Lung (tissue), 12 donors: ENCODE measurements around the gene FMR1. TPM values are rescaled to one million over a fixed set of nuclear protein-coding genes. Genes with fewer than 3 reads are reported as not detected.

ENCODE experiments used
- ATAC-seq: fragments of 200-7000 bp; cut with Tn5 transposase; one replicate; pipeline ENCODE4 v1.9.1; 2020; ENCODE audit warnings: moderate number of reproducible peaks; ENCODE audit not compliant: insufficient read depth, low FRiP score
- DNase-seq, 3 donors: peaks; one replicate each; pipeline ENCODE4 v3.0.0-alpha.2; 2013 to 2017
- H3K27ac ChIP-seq, 2 donors: one replicate each; pipeline ENCODE4 v1.5.1; 2013; ENCODE audit warnings: mild to moderate bottlenecking in 2 of 2, moderate library complexity in 2 of 2, control low read depth in 1 of 2, inconsistent platforms in 1 of 2, low read depth in 1 of 2, low read length in 1 of 2
- H3K27me3 ChIP-seq, 3 donors: one replicate each; pipeline ENCODE4 v1.5.1; 2013; ENCODE audit warnings: low read length in 2 of 3; ENCODE audit not compliant: control insufficient read depth in 3 of 3, insufficient read depth in 3 of 3
- H3K36me3 ChIP-seq, 4 donors: one replicate each; pipeline ENCODE4 v1.5.1; 2013; ENCODE audit warnings: low read length in 4 of 4, mild to moderate bottlenecking in 1 of 4, moderate library complexity in 1 of 4; ENCODE audit not compliant: control insufficient read depth in 4 of 4, insufficient read depth in 4 of 4
- H3K4me1 ChIP-seq, 5 donors: one replicate each; pipeline ENCODE4 v1.5.1; 2013; ENCODE audit warnings: low read length in 5 of 5, mild to moderate bottlenecking in 2 of 5, moderate library complexity in 1 of 5; ENCODE audit not compliant: control insufficient read depth in 5 of 5, insufficient read depth in 5 of 5
- H3K4me3 ChIP-seq: one replicate; pipeline ENCODE4 v1.5.1; 2013; ENCODE audit warnings: mild to moderate bottlenecking, control low read depth, moderate library complexity
- H3K9ac ChIP-seq, 2 donors: one replicate each; pipeline ENCODE4 v1.5.1; 2013; ENCODE audit warnings: low read length in 2 of 2, control low read depth in 1 of 2; ENCODE audit not compliant: insufficient read depth in 1 of 2
- H3K9me3 ChIP-seq, 4 donors: one replicate each; pipeline ENCODE4 v1.5.1; 2013; ENCODE audit warnings: low read length in 3 of 4, mild to moderate bottlenecking in 1 of 4, moderate library complexity in 1 of 4; ENCODE audit not compliant: control insufficient read depth in 4 of 4, insufficient read depth in 3 of 4
- CTCF ChIP-seq: IDR thresholded peaks from 2 replicates; pipeline ENCODE4 v1.5.1; 2012; ENCODE audit warnings: mild to moderate bottlenecking; ENCODE audit errors: control extremely low read depth, extremely low read depth
- WGBS, 2 donors: extraction: QIAGEN DNeasy Blood & Tissue Kit; methylation state at CpG; one replicate each; pipeline ENCODE4 v1.1.7; 2013; 5-methylcytosine and 5-hydroxymethylcytosine counted together
- polyA plus RNA-seq, 2 donors: library from polyadenylated mRNA; stranded (reverse); fragments of 200-250 nt; gene quantifications; one replicate each; pipeline ENCODE4 v1.2.1, GENCODE V29; 2013
- total RNA-seq, 2 donors: library from RNA; depleted of rRNA in 1 of 2; stranded (reverse); fragments of >200 nt in 1 of 2; gene quantifications; one replicate each; pipeline ENCODE4 v1.2.1, GENCODE V29; 2014 to 2021
- donor health status: control.
- donor health status: control.
- donor health status: Bipolar disorder and iron deficiency.
- donor health status: healthy.
- donor health status: DM: yes; HTN: yes; CAD: no.

FMR1 gene
- total and polyA plus RNA-seq, 4 donors, result 18.4 to 105 (median 30.7) TPM

- Histone ChIP-seq H3K4me3 (no peak overlapping the region), H3K9me3 (no peaks in the 10 kb centered on the region), H3K9ac (no peak overlapping the region), H3K36me3 (peaks cover 0 to 2% (median 0%) of the 10 kb centered on the region in 4 donors), H3K4me1 (no peaks in the 10 kb centered on the region), H3K27ac (no peak overlapping the region), H3K27me3 (no peaks in the 10 kb centered on the region)
- DNase-seq (no peak), ATAC-seq (no peak)
- no peak for TF ChIP-seq CTCF
- WGBS, 2 donors, result 46 to 62% methylated on average over 1 of the region's 1 CpG
Measured at GRCh38 chrX:147923605-147924004, 11.9 kb downstream of the FMR1 start.

GRCh38 chrX:147927256-147927655, 15.5 kb downstream of the FMR1 start:
- ATAC-seq (no peak), DNase-seq (no peak)
- 87 to 94% methylated on average over 4 of the region's 4 CpGs for WGBS, 2 donors
- H3K36me3 ChIP-seq, result peaks cover 0 to 11% (median 0%) of the 10 kb centered on the region in 4 donors
- no peak overlapping the region for H3K9ac ChIP-seq
- no peaks in the 10 kb centered on the region for H3K4me1 ChIP-seq
- no peak overlapping the region for H3K27ac ChIP-seq
- no peak for TF ChIP-seq CTCF
- H3K4me3 ChIP-seq, result no peak overlapping the region
- H3K9me3 ChIP-seq, result no peaks in the 10 kb centered on the region
- H3K27me3 ChIP-seq, result no peaks in the 10 kb centered on the region

GRCh38 chrX:147933815-147934214, 22.1 kb downstream of the FMR1 start:
- peaks cover 0 to 18% (median under 1%) of the 10 kb centered on the region in 4 donors for H3K36me3 ChIP-seq

More at GRCh38 chrX:147933815-147934214, 22.1 kb downstream of the FMR1 start:
- TF ChIP-seq CTCF, result no peak
- Histone ChIP-seq H3K9me3 (no peaks in the 10 kb centered on the region), H3K27me3 (no peaks in the 10 kb centered on the region), H3K4me1 (no peaks in the 10 kb centered on the region), H3K27ac (no peak overlapping the region), H3K4me3 (no peak overlapping the region), H3K9ac (no peak overlapping the region)
- no peak for ATAC-seq
- no peak for DNase-seq
- WGBS, 2 donors, result 76 to 93% methylated on average over 1 of the region's 1 CpG
